ENCODE measurements around the gene BDNF.
"Not testable (repeated sequence)": the region's sequence is repeated elsewhere in the genome, so short reads cannot be mapped to it uniquely, and the experiment has no call there.

The BDNF gene

DNA sequence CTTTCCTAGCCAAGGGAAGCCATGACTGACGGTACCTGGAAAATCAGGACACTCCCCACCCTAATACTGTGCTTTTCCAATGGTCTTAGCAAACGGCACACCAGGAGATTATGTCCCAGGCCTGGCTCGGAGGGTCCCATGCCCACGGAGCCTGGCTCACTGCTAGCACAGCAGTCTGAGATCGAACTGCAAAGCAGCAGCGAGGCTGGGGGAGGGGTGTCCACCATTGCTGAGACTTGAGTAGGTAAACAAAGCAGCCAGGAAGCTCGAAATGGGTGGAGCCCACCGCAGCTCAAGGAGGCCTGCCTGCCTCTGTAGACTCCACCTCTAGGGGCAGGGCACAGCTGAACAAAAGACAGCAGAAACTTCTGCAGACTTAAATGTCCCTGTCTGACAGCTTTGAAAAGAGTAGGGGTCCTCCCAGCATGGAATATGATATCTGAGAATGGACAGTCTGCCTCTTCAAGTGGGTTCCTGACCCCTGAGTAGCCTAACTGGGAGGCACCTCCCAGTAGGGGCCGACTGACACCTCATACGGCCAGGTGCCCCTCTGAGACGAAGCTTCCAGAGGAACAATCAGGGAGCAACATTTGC lies 34.6 kb downstream of the BDNF start:
- H3K9me3 ChIP-seq (ENCODE audit: control insufficient read depth in 2 of 2, low read length in 2 of 2); H3K27me3 ChIP-seq (ENCODE audit: control insufficient read depth in 1 of 2, insufficient read depth in 2 of 2, low read length in 2 of 2); H3K9ac ChIP-seq (ENCODE audit: low read length in 2 of 2); H3K27ac ChIP-seq (ENCODE audit: low read length); H3K4me1 ChIP-seq (ENCODE audit: control insufficient read depth, insufficient read depth, low read length); H3K36me3 ChIP-seq (ENCODE audit: control insufficient read depth in 2 of 2, insufficient read depth in 2 of 2, low read length in 2 of 2); H3K4me3 ChIP-seq (ENCODE audit: low read length in 2 of 2): not testable (repeated sequence)

GRCh38 chr11:27663326-27663725 lies 36.9 kb downstream of the BDNF start:
- Histone ChIP-seq H3K36me3 (ENCODE audit: control insufficient read depth in 2 of 2, insufficient read depth in 2 of 2, low read length in 2 of 2) (peaks cover 0 to under 1% of the 10 kb centered on the region in 2 donors), H3K27me3 (ENCODE audit: control insufficient read depth in 1 of 2, insufficient read depth in 2 of 2, low read length in 2 of 2) (no peaks in the 10 kb centered on the region), H3K9ac (ENCODE audit: low read length in 2 of 2) (no peak overlapping the region), H3K4me1 (ENCODE audit: control insufficient read depth, insufficient read depth, low read length) (no peaks in the 10 kb centered on the region), H3K27ac (ENCODE audit: low read length) (no peak overlapping the region), H3K9me3 (ENCODE audit: control insufficient read depth in 2 of 2, low read length in 2 of 2) (no peaks in the 10 kb centered on the region), H3K4me3 (ENCODE audit: low read length in 2 of 2) (no peak overlapping the region)

- Histone ChIP-seq H3K9ac (ENCODE audit: low read length in 2 of 2) (no peak overlapping the region), H3K9me3 (ENCODE audit: control insufficient read depth in 2 of 2, low read length in 2 of 2) (no peaks in the 10 kb centered on the region), H3K27ac (ENCODE audit: low read length) (no peak overlapping the region), H3K4me1 (ENCODE audit: control insufficient read depth, insufficient read depth, low read length) (no peaks in the 10 kb centered on the region), H3K27me3 (ENCODE audit: control insufficient read depth in 1 of 2, insufficient read depth in 2 of 2, low read length in 2 of 2) (no peaks in the 10 kb centered on the region), H3K4me3 (ENCODE audit: low read length in 2 of 2) (no peak overlapping the region), H3K36me3 (ENCODE audit: control insufficient read depth in 2 of 2, insufficient read depth in 2 of 2, low read length in 2 of 2) (peaks cover 0 to 2% of the 10 kb centered on the region in 2 donors)
These were observed 40.1 kb downstream of the BDNF start for GRCh38 chr11:27660171-27660570.

GRCh38 chr11:27658535-27659236 lies 41.6 kb downstream of the BDNF start:
- Histone ChIP-seq H3K4me3 (ENCODE audit: low read length in 2 of 2) (no peak overlapping the region), H3K9me3 (ENCODE audit: control insufficient read depth in 2 of 2, low read length in 2 of 2) (no peaks in the 10 kb centered on the region), H3K27ac (ENCODE audit: low read length) (no peak overlapping the region), H3K36me3 (ENCODE audit: control insufficient read depth in 2 of 2, insufficient read depth in 2 of 2, low read length in 2 of 2) (peaks cover 0 to 2% of the 10 kb centered on the region in 2 donors), H3K9ac (ENCODE audit: low read length in 2 of 2) (no peak overlapping the region), H3K27me3 (ENCODE audit: control insufficient read depth in 1 of 2, insufficient read depth in 2 of 2, low read length in 2 of 2) (no peaks in the 10 kb centered on the region), H3K4me1 (ENCODE audit: control insufficient read depth, insufficient read depth, low read length) (no peaks in the 10 kb centered on the region)

DNA sequence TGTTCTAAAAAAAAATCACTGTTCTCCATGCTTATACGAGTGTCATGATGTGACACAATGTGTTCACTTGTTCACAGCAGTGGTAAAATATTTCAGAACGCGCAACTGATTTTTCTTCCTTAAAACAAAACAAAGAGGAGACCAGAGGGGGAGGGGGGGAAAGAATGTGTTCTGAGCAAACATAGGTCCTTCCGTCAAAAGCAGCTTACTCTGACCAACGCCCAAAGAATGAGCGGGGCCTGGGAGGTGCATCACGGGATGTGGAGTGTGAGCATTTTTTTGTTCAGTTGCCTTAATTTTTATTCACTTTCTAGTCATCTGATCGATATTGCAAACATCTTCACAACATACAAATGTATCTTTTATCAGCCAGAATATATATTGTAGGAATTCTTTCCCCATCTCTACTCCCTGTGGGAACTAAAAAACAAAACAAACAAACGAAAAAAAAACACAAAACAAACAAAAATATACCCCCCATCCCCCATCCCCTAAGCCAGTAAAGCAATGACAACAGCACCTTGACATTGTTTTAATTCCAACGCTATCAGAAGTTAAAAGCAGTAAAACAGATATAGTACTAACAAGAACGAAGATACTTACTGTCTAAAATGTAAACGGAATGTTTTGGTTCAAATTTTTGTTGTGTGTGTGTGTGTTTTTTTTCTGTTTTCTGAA lies 43.3 kb downstream of the BDNF start:
- no peaks in the 10 kb centered on the region for H3K9me3 ChIP-seq (ENCODE audit: control insufficient read depth in 2 of 2, low read length in 2 of 2)
- H3K4me3 ChIP-seq (ENCODE audit: low read length in 2 of 2): no peak overlapping the region
- peaks cover 0 to 2% of the 10 kb centered on the region in 2 donors for H3K36me3 ChIP-seq (ENCODE audit: control insufficient read depth in 2 of 2, insufficient read depth in 2 of 2, low read length in 2 of 2)
- no peak overlapping the region for H3K27ac ChIP-seq (ENCODE audit: low read length)
- H3K9ac ChIP-seq (ENCODE audit: low read length in 2 of 2): no peak overlapping the region
- H3K4me1 ChIP-seq (ENCODE audit: control insufficient read depth, insufficient read depth, low read length): no peaks in the 10 kb centered on the region
- no peaks in the 10 kb centered on the region for H3K27me3 ChIP-seq (ENCODE audit: control insufficient read depth in 1 of 2, insufficient read depth in 2 of 2, low read length in 2 of 2)

DNA sequence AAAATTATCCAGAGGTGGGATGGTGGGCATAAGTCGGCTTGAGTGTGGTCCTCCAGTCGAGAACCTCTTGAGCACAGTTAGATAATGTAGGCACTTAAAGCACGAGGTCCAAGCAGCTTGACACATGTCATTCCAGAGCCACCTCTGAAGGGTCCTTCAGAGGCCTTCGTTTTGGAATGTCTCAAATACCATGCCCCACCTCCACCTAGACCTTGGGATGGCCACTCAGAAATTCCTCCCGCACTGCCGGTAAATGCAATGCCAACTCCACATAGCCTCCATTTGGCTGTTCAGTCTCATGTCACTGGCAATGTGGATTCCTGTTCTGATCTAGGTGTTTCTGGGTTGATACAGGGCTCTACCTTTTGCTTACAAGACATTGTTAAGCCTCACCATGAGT lies 43.9 kb downstream of the BDNF start:
- Histone ChIP-seq H3K27me3 (ENCODE audit: control insufficient read depth in 1 of 2, insufficient read depth in 2 of 2, low read length in 2 of 2) (no peaks in the 10 kb centered on the region), H3K36me3 (ENCODE audit: control insufficient read depth in 2 of 2, insufficient read depth in 2 of 2, low read length in 2 of 2) (peaks cover 0 to 2% of the 10 kb centered on the region in 2 donors), H3K4me3 (ENCODE audit: low read length in 2 of 2) (no peak overlapping the region), H3K4me1 (ENCODE audit: control insufficient read depth, insufficient read depth, low read length) (no peaks in the 10 kb centered on the region), H3K9me3 (ENCODE audit: control insufficient read depth in 2 of 2, low read length in 2 of 2) (no peaks in the 10 kb centered on the region), H3K27ac (ENCODE audit: low read length) (no peak overlapping the region), H3K9ac (ENCODE audit: low read length in 2 of 2) (no peak overlapping the region)

- Histone ChIP-seq H3K27me3 (ENCODE audit: control insufficient read depth in 1 of 2, insufficient read depth in 2 of 2, low read length in 2 of 2) (no peaks in the 10 kb centered on the region), H3K27ac (ENCODE audit: low read length) (no peak overlapping the region), H3K9ac (ENCODE audit: low read length in 2 of 2) (no peak overlapping the region), H3K4me1 (ENCODE audit: control insufficient read depth, insufficient read depth, low read length) (no peaks in the 10 kb centered on the region), H3K9me3 (ENCODE audit: control insufficient read depth in 2 of 2, low read length in 2 of 2) (no peaks in the 10 kb centered on the region), H3K4me3 (ENCODE audit: low read length in 2 of 2) (no peak overlapping the region), H3K36me3 (ENCODE audit: control insufficient read depth in 2 of 2, insufficient read depth in 2 of 2, low read length in 2 of 2) (peaks cover 0 to 2% of the 10 kb centered on the region in 2 donors)
These were observed 46.1 kb downstream of the BDNF start for GRCh38 chr11:27653990-27654758.

DNA sequence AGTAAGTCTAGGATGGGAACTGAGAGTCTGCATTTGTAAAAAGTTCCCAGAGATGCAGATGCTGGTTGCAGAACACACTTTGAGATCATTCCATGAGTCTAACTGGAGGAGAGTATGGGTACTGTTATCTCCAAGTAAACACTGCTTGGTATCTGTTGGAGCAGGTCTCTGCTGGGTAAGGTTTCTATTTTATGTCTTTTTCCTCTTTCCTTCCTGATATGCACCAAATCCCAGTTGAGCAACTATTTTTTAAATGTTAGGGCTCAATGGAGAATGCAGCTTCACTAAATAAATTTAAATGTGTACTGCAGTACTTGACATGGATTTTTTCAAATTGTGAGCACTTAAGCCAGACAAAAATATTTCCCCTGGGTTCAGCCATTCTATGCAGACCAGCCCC lies 48.5 kb downstream of the BDNF start:
- H3K36me3 ChIP-seq (ENCODE audit: control insufficient read depth in 2 of 2, insufficient read depth in 2 of 2, low read length in 2 of 2): no peaks in the 10 kb centered on the region

GRCh38 chr11:27650988-27651387 lies 49.3 kb downstream of the BDNF start:
- H3K27ac ChIP-seq (ENCODE audit: low read length): no peak overlapping the region
- no peaks in the 10 kb centered on the region for H3K4me1 ChIP-seq (ENCODE audit: control insufficient read depth, insufficient read depth, low read length)
- H3K27me3 ChIP-seq (ENCODE audit: control insufficient read depth in 1 of 2, insufficient read depth in 2 of 2, low read length in 2 of 2): no peaks in the 10 kb centered on the region
- no peaks in the 10 kb centered on the region for H3K9me3 ChIP-seq (ENCODE audit: control insufficient read depth in 2 of 2, low read length in 2 of 2)
- H3K36me3 ChIP-seq (ENCODE audit: control insufficient read depth in 2 of 2, insufficient read depth in 2 of 2, low read length in 2 of 2): no peaks in the 10 kb centered on the region
- no peak overlapping the region for H3K4me3 ChIP-seq (ENCODE audit: low read length in 2 of 2)
- H3K9ac ChIP-seq (ENCODE audit: low read length in 2 of 2): no peak overlapping the region

More for the DNA sequence above, 48.5 kb downstream of the BDNF start:
- Histone ChIP-seq H3K9ac (ENCODE audit: low read length in 2 of 2) (no peak overlapping the region), H3K27me3 (ENCODE audit: control insufficient read depth in 1 of 2, insufficient read depth in 2 of 2, low read length in 2 of 2) (no peaks in the 10 kb centered on the region), H3K27ac (ENCODE audit: low read length) (no peak overlapping the region), H3K4me1 (ENCODE audit: control insufficient read depth, insufficient read depth, low read length) (no peaks in the 10 kb centered on the region), H3K4me3 (ENCODE audit: low read length in 2 of 2) (no peak overlapping the region), H3K9me3 (ENCODE audit: control insufficient read depth in 2 of 2, low read length in 2 of 2) (no peaks in the 10 kb centered on the region)

DNA sequence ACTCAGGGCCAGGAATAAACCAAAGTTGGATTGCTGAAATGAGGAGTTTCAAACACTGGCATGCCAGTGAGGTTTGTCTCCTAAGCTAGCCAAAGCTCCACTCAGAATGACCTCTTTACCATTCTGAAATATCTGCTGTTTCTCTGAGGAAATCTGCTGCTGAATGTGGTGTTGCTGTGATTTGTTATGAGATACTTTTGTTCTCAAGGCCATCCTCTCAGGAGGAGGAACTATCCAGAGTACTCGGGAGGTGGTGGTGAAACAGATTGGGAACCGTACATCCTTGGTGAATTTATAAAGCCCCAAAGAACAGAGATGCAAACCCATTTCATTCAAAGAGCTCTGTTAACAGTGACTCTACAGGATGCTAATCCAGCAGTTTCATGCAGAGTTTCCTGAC lies 50.5 kb downstream of the BDNF start:
- H3K4me3 ChIP-seq (ENCODE audit: low read length in 2 of 2): no peak overlapping the region
- H3K36me3 ChIP-seq (ENCODE audit: control insufficient read depth in 2 of 2, insufficient read depth in 2 of 2, low read length in 2 of 2): no peaks in the 10 kb centered on the region
- no peaks in the 10 kb centered on the region for H3K9me3 ChIP-seq (ENCODE audit: control insufficient read depth in 2 of 2, low read length in 2 of 2)
- no peak overlapping the region for H3K27ac ChIP-seq (ENCODE audit: low read length)
- H3K9ac ChIP-seq (ENCODE audit: low read length in 2 of 2): no peak overlapping the region
- H3K4me1 ChIP-seq (ENCODE audit: control insufficient read depth, insufficient read depth, low read length): no peaks in the 10 kb centered on the region
- H3K27me3 ChIP-seq (ENCODE audit: control insufficient read depth in 1 of 2, insufficient read depth in 2 of 2, low read length in 2 of 2): no peaks in the 10 kb centered on the region
